H9 (cell line): Measurements from ENCODE around the gene ADGRG1. TPM values are rescaled to one million over a fixed set of nuclear protein-coding genes. Genes with fewer than 3 reads are reported as not detected.

ENCODE experiments used
- DNase-seq: peaks from one replicate; pipeline ENCODE4 v3.0.0-alpha.2; 2017
- H2AFZ ChIP-seq: one replicate; pipeline ENCODE4 v1.6.1; 2013; ENCODE audit warnings: mild to moderate bottlenecking, low read length, control low read depth, moderate library complexity
- H2AK5ac ChIP-seq: 2 replicates; pipeline ENCODE4 v1.6.1; 2013; ENCODE audit warnings: low read length, control low read depth, mixed read lengths; ENCODE audit not compliant: insufficient read length
- H2BK120ac ChIP-seq: one replicate; pipeline ENCODE4 v1.6.1; 2013; ENCODE audit warnings: low read depth, mild to moderate bottlenecking, low read length, control low read depth, inconsistent platforms; ENCODE audit not compliant: poor library complexity, severe bottlenecking
- H2BK12ac ChIP-seq: 2 replicates; pipeline ENCODE4 v1.6.1; 2013; ENCODE audit warnings: low read length, control low read depth, mixed read lengths, low read depth; ENCODE audit not compliant: insufficient read length
- H2BK15ac ChIP-seq: 2 replicates; pipeline ENCODE4 v1.6.1; 2013; ENCODE audit warnings: low read depth, low read length, control low read depth
- H2BK20ac ChIP-seq: one replicate; pipeline ENCODE4 v1.6.1; 2013; ENCODE audit warnings: low read depth, mild to moderate bottlenecking, low read length, control low read depth, inconsistent platforms; ENCODE audit not compliant: poor library complexity, severe bottlenecking
- H2BK5ac ChIP-seq: 2 replicates; pipeline ENCODE4 v1.6.1; 2013; ENCODE audit warnings: low read length, control low read depth, mixed read lengths; ENCODE audit not compliant: insufficient read length
- H3K14ac ChIP-seq: 2 replicates; pipeline ENCODE4 v1.6.1; 2013; ENCODE audit warnings: low read length, control low read depth; ENCODE audit not compliant: insufficient read depth
- H3K18ac ChIP-seq: 2 replicates; pipeline ENCODE4 v1.6.1; 2013; ENCODE audit warnings: low read depth, mild to moderate bottlenecking, mixed read lengths, low read length, control low read depth; ENCODE audit not compliant: insufficient read length
- H3K23ac ChIP-seq: 2 replicates; pipeline ENCODE4 v1.6.1; 2013; ENCODE audit warnings: low read length, control low read depth, mixed read lengths, low read depth; ENCODE audit not compliant: insufficient read length
- H3K23me2 ChIP-seq: 2 replicates; pipeline ENCODE4 v1.6.1; 2013; ENCODE audit warnings: low read depth, mild to moderate bottlenecking, mixed read lengths, low read length, control low read depth; ENCODE audit not compliant: insufficient read length, poor library complexity, severe bottlenecking
- H3K27ac ChIP-seq: 2 replicates; pipeline ENCODE4 v1.5.1; 2013; ENCODE audit warnings: low read length, control low read depth, mixed read lengths, low read depth; ENCODE audit not compliant: insufficient read length
- H3K27me3 ChIP-seq: 2 replicates; pipeline ENCODE4 v1.6.1; 2013; ENCODE audit warnings: low read length, control low read depth, inconsistent platforms; ENCODE audit not compliant: insufficient read depth
- H3K4ac ChIP-seq: 2 replicates; pipeline ENCODE4 v1.6.1; 2013; ENCODE audit warnings: low read depth, mild to moderate bottlenecking, control low read depth, inconsistent platforms, low read length, moderate library complexity
- H3K4me1 ChIP-seq: 2 replicates; pipeline ENCODE4 v1.6.1; 2013; ENCODE audit warnings: low read length, control low read depth, inconsistent platforms; ENCODE audit not compliant: insufficient read depth
- H3K4me2 ChIP-seq: 2 replicates; pipeline ENCODE4 v1.6.1; 2013; ENCODE audit warnings: low read length, control low read depth, mixed read lengths; ENCODE audit not compliant: insufficient read length, insufficient read depth
- H3K56ac ChIP-seq: 2 replicates; pipeline ENCODE4 v1.6.1; 2013; ENCODE audit warnings: low read depth, mild to moderate bottlenecking, mixed read lengths, low read length, control low read depth; ENCODE audit not compliant: insufficient read length
- H3K79me1 ChIP-seq: 2 replicates; pipeline ENCODE4 v1.6.1; 2013; ENCODE audit warnings: low read depth, mild to moderate bottlenecking, moderate library complexity, low read length, control low read depth, inconsistent platforms; ENCODE audit not compliant: insufficient read depth, poor library complexity, severe bottlenecking
- H3K79me2 ChIP-seq: 2 replicates; pipeline ENCODE4 v1.6.1; 2013; ENCODE audit warnings: low read length, control low read depth, inconsistent platforms; ENCODE audit not compliant: insufficient read depth
- H3K9ac ChIP-seq: 2 replicates; pipeline ENCODE4 v1.6.1; 2013; ENCODE audit warnings: low read length, control low read depth, mixed read lengths; ENCODE audit not compliant: insufficient read length; ENCODE audit errors: extremely low read depth
- H3K9me3 ChIP-seq: one replicate; pipeline ENCODE4 v1.6.1; 2013; ENCODE audit warnings: low read depth, low read length, inconsistent platforms; ENCODE audit not compliant: control insufficient read depth
- H3T11ph ChIP-seq: one replicate; pipeline ENCODE4 v1.6.1; 2013; ENCODE audit warnings: mild to moderate bottlenecking, low read length, control low read depth, inconsistent platforms
- H4K20me1 ChIP-seq: one replicate; pipeline ENCODE4 v1.6.1; 2013; ENCODE audit not compliant: control insufficient read depth, insufficient read length, insufficient read depth
- H4K5ac ChIP-seq: 2 replicates; pipeline ENCODE4 v1.6.1; 2013; ENCODE audit warnings: low read depth, mild to moderate bottlenecking, mixed read lengths, low read length, control low read depth; ENCODE audit not compliant: insufficient read length
- H4K8ac ChIP-seq: replicated peaks from 2 replicates; pipeline ENCODE4 v1.6.1; 2013; ENCODE audit warnings: low read length, control low read depth, mixed read lengths, low read depth; ENCODE audit not compliant: insufficient read length
- H4K91ac ChIP-seq: 2 replicates; pipeline ENCODE4 v1.6.1; 2013; ENCODE audit warnings: low read depth, mild to moderate bottlenecking, moderate library complexity, mixed read lengths, low read length, control low read depth; ENCODE audit not compliant: insufficient read length
- H3K27ac Mint-ChIP-seq, 3 experiments: 2 replicates in 2 of 3; 3 replicates in 1 of 3; pipeline ENCODE4 v1.8.0; 2020 to 2021; ENCODE audit warnings: mixed read lengths in 3 of 3, mild to moderate bottlenecking in 1 of 3, moderate library complexity in 1 of 3
- H3K27me3 Mint-ChIP-seq: 2 replicates; pipeline ENCODE4 v1.8.0; 2021; ENCODE audit warnings: low read depth, mild to moderate bottlenecking, moderate library complexity, mixed read lengths
- H3K36me3 Mint-ChIP-seq, 3 experiments: 2 replicates in 2 of 3; 3 replicates in 1 of 3; pipeline ENCODE4 v1.8.0; 2020 to 2021; ENCODE audit warnings: low read depth in 3 of 3, mixed read lengths in 3 of 3; ENCODE audit not compliant: insufficient read depth in 1 of 3
- H3K4me1 Mint-ChIP-seq, 2 experiments: 2 replicates each; pipeline ENCODE4 v1.8.0; 2020; ENCODE audit warnings: mixed read lengths in 2 of 2
- H3K4me3 Mint-ChIP-seq, 2 experiments: 2 replicates in 1 of 2; 3 replicates in 1 of 2; pipeline ENCODE4 v1.8.0; 2020 to 2021; ENCODE audit warnings: mild to moderate bottlenecking in 2 of 2, mixed read lengths in 2 of 2, moderate library complexity in 1 of 2
- H3K9me3 Mint-ChIP-seq, 2 experiments: 2 replicates in 1 of 2; 3 replicates in 1 of 2; pipeline ENCODE4 v1.8.0; 2020; ENCODE audit warnings: mild to moderate bottlenecking in 2 of 2, mixed read lengths in 2 of 2, moderate library complexity in 1 of 2
- CTCF ChIP-seq: fragments of 200-600 bp; sonication (generic); conservative IDR thresholded peaks from 3 replicates; pipeline ENCODE4 v1.8.0; 2021; ENCODE audit warnings: antibody characterized with exemption, mild to moderate bottlenecking
- WGBS: extraction: QIAGEN DNeasy Blood & Tissue Kit; methylation state at CpG from one replicate; pipeline ENCODE4 v1.1.7; 2013; ENCODE audit warnings: missing lambda C conversion rate, low lambda C conversion rate, mixed read lengths; ENCODE audit not compliant: insufficient read length; ENCODE audit errors: extremely low coverage; 5-methylcytosine and 5-hydroxymethylcytosine counted together
- total RNA-seq: library from RNA; stranded (reverse); gene quantifications from 2 replicates; pipeline ENCODE4 v1.2.1, GENCODE V29; 2021

The ADGRG1 gene
- total RNA-seq, 1 experiment from 2014 or later, result 1.1 TPM

GRCh38 chr16:57600048-57600835 is 28.2 kb upstream of the ADGRG1 start:
- Histone ChIP-seq H2BK15ac (no peak overlapping the region), H4K20me1 (no peaks in the 10 kb centered on the region), H3K9ac (no peak overlapping the region), H3K27me3 (no peaks in the 10 kb centered on the region), H3K79me2 (no peaks in the 10 kb centered on the region), H4K5ac (no peak overlapping the region), H3K4me2 (no peak overlapping the region), H3K4me1 (no peaks in the 10 kb centered on the region), H4K91ac (no peak overlapping the region), H4K8ac (no peak overlapping the region), H3K23me2 (no peaks in the 10 kb centered on the region), H3K27ac (no peak overlapping the region), H2BK120ac (no peak overlapping the region), H3K79me1 (no peaks in the 10 kb centered on the region), H3K18ac (no peak overlapping the region), H3K56ac (no peak overlapping the region), H2BK20ac (no peak overlapping the region), H2AFZ (no peak overlapping the region), H3T11ph (no peak overlapping the region), H3K23ac (no peak overlapping the region), H3K4ac (no peak overlapping the region), H3K14ac (no peak overlapping the region), H3K9me3 (no peaks in the 10 kb centered on the region), H2AK5ac (no peak overlapping the region), H2BK12ac (no peak overlapping the region), H2BK5ac (no peak overlapping the region)
- peak; percentile 91 for DNase-seq
- Mint-ChIP-seq H3K36me3 (no peaks in the 10 kb centered on the region), H3K4me1 (no peaks in the 10 kb centered on the region), H3K27ac (no peak overlapping the region), H3K27me3 (peaks cover 35% of the 10 kb centered on the region), H3K9me3 (peaks cover 0 to 3% of the 10 kb centered on the region in 2 experiments; a peak in 3 of 5 replicates), H3K4me3 (no peak overlapping the region)
- peak; percentile 88 for TF ChIP-seq CTCF
- no CpG with 5 or more reads among the region's 12 CpGs for WGBS
